Occipital lobe (tissue), 3 donors: ENCODE measurements around the gene SSH2. TPM values are rescaled to one million over a fixed set of nuclear protein-coding genes. Genes with fewer than 3 reads are reported as not detected.

Experiments used
- DNase-seq: peaks from one replicate; lab custom pipeline; 2025; lab: John Stamatoyannopoulos, UW
- small RNA-seq: library from RNA; depleted of rRNA; stranded (forward); fragments of <200 nt; gene quantifications from one replicate; pipeline ENCODE3, GENCODE V24; 2014
- total RNA-seq: library from RNA; depleted of rRNA; stranded (reverse); fragments of >200 nt; gene quantifications from one replicate; pipeline ENCODE4 v1.2.3, GENCODE V29; 2014

Gene SSH2
- total RNA-seq, 1 donor from 2014 or later, result 19.8 TPM

DNA sequence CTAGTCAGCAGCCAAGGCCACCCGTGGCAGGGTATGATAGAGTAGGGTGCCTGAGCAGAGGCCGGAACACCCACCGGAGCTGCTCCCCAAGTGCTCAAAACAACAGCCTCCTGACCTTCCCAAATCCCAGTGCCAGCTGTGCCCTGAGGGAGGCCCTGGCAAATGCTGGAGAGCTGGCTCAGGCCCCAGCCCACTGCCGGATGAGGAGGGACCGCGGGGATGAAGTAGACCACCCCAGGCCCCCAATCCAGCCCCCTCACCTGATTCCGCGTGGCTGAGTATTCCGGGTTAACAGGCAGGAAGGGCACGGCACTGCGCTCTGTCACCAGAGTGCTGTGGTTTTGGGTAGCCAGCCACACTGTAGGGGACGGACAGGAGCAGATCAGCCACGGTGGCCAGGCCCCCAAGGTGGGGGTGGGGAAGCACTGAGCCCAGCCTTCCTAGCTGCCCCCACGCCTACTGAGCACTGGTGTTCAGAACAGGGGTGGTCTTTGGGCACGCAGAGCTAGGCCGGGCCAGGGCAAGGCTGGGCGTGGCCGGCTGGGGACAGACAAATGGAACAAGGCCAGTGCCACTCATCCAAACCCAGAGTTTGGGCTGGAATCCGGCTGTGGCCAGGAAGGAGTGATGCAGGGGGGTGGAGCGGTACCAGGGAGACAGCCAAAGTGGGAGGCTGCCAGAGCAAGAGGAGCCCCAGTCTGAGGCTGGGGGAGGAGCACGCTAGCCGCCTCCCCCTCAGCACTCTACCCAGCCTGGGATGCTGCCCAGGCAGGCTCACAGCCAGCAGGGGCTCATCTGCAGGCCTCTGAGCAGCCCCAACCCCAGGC lies 352.4 kb downstream of the SSH2 start:
- peak; percentile 61 for DNase-seq

DNA sequence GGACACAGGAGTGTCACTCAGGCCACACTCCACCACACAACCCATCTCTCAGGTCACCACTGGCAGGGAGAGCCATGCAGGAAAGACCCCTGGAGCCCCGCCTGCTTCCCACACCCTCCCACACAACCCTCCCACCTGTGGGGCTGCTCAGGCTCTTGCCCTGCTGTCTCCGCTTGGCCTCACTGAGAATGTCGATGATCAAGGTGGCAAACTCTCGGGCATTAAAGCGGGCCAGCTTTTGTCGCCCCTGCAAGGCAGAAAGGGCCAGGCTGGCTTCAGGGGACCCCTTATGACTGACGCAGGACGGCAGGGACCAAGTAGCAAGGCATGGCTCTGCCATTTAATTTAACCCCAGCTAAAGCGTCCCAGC lies 353.0 kb downstream of the SSH2 start:
- no peak for DNase-seq

DNA sequence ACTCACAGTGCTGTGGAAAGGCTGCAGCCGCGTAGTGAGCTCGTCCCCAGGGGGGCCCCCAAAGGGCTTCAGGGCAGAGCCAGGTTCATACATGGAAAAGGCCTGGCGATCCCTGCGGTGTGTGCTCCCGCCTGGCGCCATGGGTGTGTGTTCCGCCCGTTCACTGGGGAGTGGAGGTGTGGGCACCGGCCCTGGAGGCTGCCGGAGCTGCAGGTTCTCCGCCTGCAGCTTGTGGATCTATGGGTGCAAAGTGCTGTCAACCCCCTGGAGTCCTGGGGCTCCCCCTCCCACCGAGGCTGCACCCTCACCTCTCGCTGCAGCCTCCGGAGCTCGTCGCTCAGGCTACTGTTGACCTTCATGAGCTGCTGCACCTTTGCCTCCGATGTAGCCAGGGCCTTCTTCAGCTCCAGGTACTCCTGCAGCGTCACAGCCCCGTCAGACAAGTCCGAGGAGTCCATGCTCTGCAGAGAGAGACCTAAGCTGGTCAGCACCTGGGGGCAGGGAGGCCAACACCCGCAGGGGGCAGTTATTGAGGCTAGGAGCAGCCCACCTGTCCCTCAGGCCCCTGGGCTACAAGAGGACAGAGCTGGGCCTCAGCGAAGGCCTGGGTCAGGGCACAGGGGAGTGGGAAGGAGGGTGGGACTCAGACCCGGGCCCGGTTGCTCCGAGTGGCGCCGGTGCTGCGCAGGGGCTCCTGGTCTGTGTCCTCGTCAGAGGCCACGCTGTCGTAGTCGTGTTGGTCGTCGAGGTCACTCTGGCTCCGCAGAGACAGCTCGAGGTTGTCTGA lies 353.6 kb downstream of the SSH2 start:
- no peak for DNase-seq

Small RNA genes within 50 kb of the gene (small RNA-seq; reads per million reads assigned to genes)
- gene RF00156 (not detected), gene RF01210 (not detected), gene RNU6-920P (not detected)

Other genes starting within 250 kb of the SSH2 start
- gene EFCAB5, start 11.4 kb upstream of the SSH2 start, total RNA-seq, result 2.2 TPM
- gene NSRP1, start 186.6 kb upstream of the SSH2 start, total RNA-seq, result 7.2 TPM